BLaER1 (cell line): ENCODE measurements around the gene PAXX.
A peak's percentile ranks its signal among the peaks of the same experiment; 100 is the strongest.

ENCODE experiments used
- H3K27ac ChIP-seq: shearing (Covaris generic); formaldehyde crosslinking; 2 replicates; pipeline ENCODE4 v1.8.1; 2022
- H3K27me3 ChIP-seq: shearing (Covaris generic); formaldehyde crosslinking; 2 replicates; pipeline ENCODE4 v1.8.1; 2022
- H3K36me3 ChIP-seq: shearing (Covaris generic); formaldehyde crosslinking; 2 replicates; pipeline ENCODE4 v1.8.1; 2022
- H3K4me1 ChIP-seq: shearing (Covaris generic); formaldehyde crosslinking; 2 replicates; pipeline ENCODE4 v1.8.1; 2022
- H3K4me2 ChIP-seq: shearing (Covaris generic); formaldehyde crosslinking; 2 replicates; pipeline ENCODE4 v1.8.1; 2022
- H3K4me3 ChIP-seq: shearing (Covaris generic); formaldehyde crosslinking; 2 replicates; pipeline ENCODE4 v1.8.1; 2022
- H3K9ac ChIP-seq: shearing (Covaris generic); formaldehyde crosslinking; 2 replicates; pipeline ENCODE4 v1.8.1; 2022
- H3K9me3 ChIP-seq: shearing (Covaris generic); formaldehyde crosslinking; 2 replicates; pipeline ENCODE4 v1.8.1; 2022
- H4K20me1 ChIP-seq: shearing (Covaris generic); formaldehyde crosslinking; 2 replicates; pipeline ENCODE4 v1.8.1; 2022
- Cebpa-rat ChIP-seq: shearing (Covaris generic); IDR thresholded peaks from 2 replicates; pipeline ENCODE4 v1.8.1; 2022

Gene PAXX

DNA sequence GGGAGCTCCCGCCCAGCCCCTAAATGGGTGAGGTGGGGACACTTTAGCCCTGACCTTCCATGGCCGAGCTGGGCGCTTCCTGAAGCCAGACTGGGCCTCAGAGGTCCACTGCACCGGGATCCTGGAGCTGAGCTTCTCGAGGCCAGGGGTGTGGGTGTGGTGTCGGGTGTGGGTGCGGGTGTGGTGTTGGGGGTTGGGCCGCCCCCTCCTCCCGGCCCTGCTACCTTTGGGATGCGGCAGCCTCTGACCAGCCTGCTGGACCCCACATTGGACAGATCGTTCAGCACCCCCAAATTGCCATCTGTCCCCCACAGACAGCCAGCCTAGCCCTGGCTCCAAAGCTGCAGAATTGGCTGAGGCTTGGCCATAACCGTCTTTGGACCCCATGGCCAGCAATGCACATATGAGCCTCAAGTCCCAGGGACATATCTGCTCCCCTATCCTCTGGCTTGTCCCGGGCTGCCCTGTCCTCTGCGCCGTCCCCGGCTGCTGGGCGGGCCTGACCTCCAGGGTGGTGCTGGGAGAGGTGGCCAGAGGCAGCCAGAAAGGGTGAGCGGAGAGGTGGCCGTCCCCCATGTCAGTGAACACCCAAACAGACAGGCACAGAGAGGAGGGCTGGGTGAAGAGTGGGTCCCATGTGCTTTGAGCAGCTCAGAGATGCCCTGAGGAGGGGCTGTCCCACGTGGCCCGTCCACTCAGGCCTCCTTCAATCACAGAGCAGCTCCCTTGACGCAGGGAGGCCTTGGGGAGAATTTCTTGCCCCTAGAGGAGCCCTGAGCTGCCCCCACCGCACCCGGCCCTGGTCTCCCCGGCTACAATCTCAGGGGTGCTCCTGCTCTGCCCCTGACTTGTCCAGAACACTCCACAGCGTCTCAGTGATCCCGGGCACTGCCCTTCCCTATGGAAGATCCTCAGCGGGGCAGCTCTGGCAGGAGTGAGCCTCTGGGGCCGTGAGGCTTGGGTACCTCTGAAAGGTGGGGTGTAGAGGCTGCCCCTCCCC is 18.3 kb upstream of the PAXX start:
- no peak overlapping the region for H3K9ac ChIP-seq
- no peaks in the 10 kb centered on the region for H3K27me3 ChIP-seq
- H4K20me1 ChIP-seq, result no peaks in the 10 kb centered on the region
- H3K9me3 ChIP-seq, result no peaks in the 10 kb centered on the region
- peak overlapping the region; percentile 70; the same call in 1 of the 2 replicates for H3K4me2 ChIP-seq
- H3K4me1 ChIP-seq, result peaks cover 54% of the 10 kb centered on the region
- H3K36me3 ChIP-seq, result no peaks in the 10 kb centered on the region
- H3K27ac ChIP-seq, result no peak overlapping the region
- TF ChIP-seq Cebpa-rat, result no peak
- H3K4me3 ChIP-seq, result no peak overlapping the region

- H3K4me1 ChIP-seq, result peaks cover 62% of the 10 kb centered on the region
- no peaks in the 10 kb centered on the region for H3K36me3 ChIP-seq
- no peak overlapping the region for H3K9ac ChIP-seq
- H3K4me2 ChIP-seq, result peak overlapping the region; percentile 70
- H4K20me1 ChIP-seq, result no peaks in the 10 kb centered on the region
- TF ChIP-seq Cebpa-rat, result no peak
- H3K9me3 ChIP-seq, result no peaks in the 10 kb centered on the region
- H3K27ac ChIP-seq, result no peak overlapping the region
- H3K27me3 ChIP-seq, result no peaks in the 10 kb centered on the region
- H3K4me3 ChIP-seq, result no peak overlapping the region
Observed at GRCh38 chr9:136974817-136975535, 17.2 kb upstream of the PAXX start.

DNA sequence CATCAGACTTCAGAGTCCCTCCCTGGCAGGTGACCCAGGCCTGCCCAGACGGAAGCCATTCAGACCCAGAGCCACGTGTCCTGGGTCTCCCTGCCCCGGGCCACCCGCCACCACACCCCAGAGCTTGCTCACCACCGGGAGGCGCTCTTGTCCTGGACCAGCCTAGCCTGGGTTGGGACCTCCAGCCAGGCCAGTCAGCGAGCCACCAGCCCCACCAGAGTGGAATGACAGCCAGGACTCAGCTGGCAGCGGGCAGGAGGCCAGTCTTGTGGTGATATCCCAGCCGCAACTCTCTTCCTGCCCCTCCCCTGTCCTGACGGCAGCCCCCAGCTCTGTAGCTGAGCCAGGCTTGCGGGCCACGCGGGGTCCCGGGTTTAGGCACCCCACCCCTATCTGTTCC is 16.6 kb upstream of the PAXX start:
- 0 out of 2 replicates have a peak overlapping the region, but pooled peaks have one; percentile 13 for H3K27ac ChIP-seq
- no peaks in the 10 kb centered on the region for H3K36me3 ChIP-seq
- no peak for TF ChIP-seq Cebpa-rat
- peak overlapping the region; percentile 70 for H3K4me2 ChIP-seq
- H4K20me1 ChIP-seq, result no peaks in the 10 kb centered on the region
- H3K4me3 ChIP-seq, result no peak overlapping the region
- H3K4me1 ChIP-seq, result peaks cover 57% of the 10 kb centered on the region
- H3K27me3 ChIP-seq, result no peaks in the 10 kb centered on the region
- H3K9ac ChIP-seq, result no peak overlapping the region
- no peaks in the 10 kb centered on the region for H3K9me3 ChIP-seq

DNA sequence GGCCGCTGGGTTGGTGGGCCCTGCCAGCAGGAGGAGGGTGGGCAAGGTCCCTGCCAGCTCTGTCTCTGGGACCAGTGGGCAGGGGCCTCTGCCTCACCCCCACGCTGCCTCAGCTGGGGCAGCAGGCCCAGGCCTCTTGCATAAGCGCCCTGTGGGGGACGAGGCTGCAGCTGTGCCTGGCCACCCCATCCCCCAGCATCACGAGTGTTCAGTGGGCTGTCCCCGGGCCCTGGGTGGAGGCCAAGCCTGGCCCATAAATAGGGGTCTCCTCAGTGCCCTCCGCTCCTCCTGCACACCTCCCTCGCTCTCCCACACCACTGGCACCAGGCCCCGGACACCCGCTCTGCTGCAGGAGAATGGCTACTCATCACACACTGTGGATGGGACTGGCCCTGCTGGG is 15.0 kb upstream of the PAXX start, which contains the start of gene PTGDS:
TSS of gene PTGDS (plus strand) at position 282 of the 400 bp plus-strand sequence. CDS start at position 357, 75 bp downstream.
- Histone ChIP-seq H4K20me1 (no peaks in the 10 kb centered on the region), H3K9ac (no peak within 1 kb of the TSS), H3K4me3 (no peak within 1 kb of the TSS), H3K4me1 (peaks cover 43% of the 10 kb centered on the region), H3K27ac (no peak within 1 kb of the TSS), H3K9me3 (no peaks in the 10 kb centered on the region), H3K36me3 (no peaks in the 10 kb centered on the region), H3K27me3 (peaks cover 2% of the 10 kb centered on the region; the same call in 1 of the 2 replicates), H3K4me2 (peak within 1 kb of the TSS; percentile 70)
- TF ChIP-seq Cebpa-rat, result no peak

GRCh38 chr9:136977649-136978072 is 14.6 kb upstream of the PAXX start:
- H3K27me3 ChIP-seq, result peaks cover 6% of the 10 kb centered on the region
- H3K9me3 ChIP-seq, result no peaks in the 10 kb centered on the region
- no peaks in the 10 kb centered on the region for H4K20me1 ChIP-seq
- no peak overlapping the region for H3K4me3 ChIP-seq
- TF ChIP-seq Cebpa-rat, result no peak
- H3K27ac ChIP-seq, result no peak overlapping the region
- no peak overlapping the region for H3K4me2 ChIP-seq
- peaks cover 43% of the 10 kb centered on the region for H3K4me1 ChIP-seq
- H3K36me3 ChIP-seq, result no peaks in the 10 kb centered on the region
- no peak overlapping the region for H3K9ac ChIP-seq

DNA sequence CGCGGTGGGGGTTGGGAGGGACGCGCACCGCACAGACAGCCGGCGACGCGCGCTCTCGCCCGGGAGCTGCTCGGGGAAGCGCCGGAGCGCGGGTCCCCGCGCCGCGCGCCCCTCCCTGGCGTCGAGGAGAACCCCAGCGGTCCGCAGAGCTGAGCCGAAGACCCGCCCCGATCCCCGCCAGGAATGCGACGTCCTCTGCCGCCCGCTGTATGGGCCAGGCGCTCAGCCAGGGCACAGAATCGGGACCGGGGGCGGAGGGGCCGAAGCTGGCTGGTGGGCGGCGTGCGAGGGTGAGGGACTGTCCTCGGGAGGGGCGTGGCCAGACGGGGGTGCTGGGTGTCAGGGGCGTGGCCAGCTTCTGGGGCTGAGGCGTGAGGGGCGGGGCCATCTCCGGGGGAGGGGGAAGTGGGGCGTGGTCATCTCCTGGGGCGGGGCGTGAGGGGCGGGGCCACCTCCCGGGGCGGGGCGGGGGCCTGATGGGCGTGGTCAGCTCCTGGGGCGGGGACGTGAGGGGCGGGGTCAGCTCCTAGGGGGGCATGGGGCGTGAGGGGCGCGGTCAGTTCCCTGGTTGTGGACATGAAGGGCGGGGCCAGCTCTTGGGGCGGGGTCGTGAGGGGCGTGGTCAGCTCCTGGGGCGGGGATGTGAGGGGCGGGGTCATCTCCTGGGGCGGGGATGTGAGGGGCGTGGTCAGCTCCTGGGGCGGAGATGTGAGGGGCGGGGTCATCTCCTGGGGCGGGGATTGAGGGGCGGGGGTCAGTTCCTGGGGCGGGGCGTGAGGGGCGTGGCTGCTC is 14.0 kb upstream of the PAXX start:
- H3K4me1 ChIP-seq, result peaks cover 46% of the 10 kb centered on the region
- no peak overlapping the region for H3K9ac ChIP-seq
- H3K27me3 ChIP-seq, result peaks cover 12% of the 10 kb centered on the region
- no peak for TF ChIP-seq Cebpa-rat
- H3K36me3 ChIP-seq, result no peaks in the 10 kb centered on the region
- H3K9me3 ChIP-seq, result no peaks in the 10 kb centered on the region
- H3K4me3 ChIP-seq, result no peak overlapping the region
- H3K4me2 ChIP-seq, result no peak overlapping the region
- H3K27ac ChIP-seq, result no peak overlapping the region
- H4K20me1 ChIP-seq, result no peaks in the 10 kb centered on the region

DNA sequence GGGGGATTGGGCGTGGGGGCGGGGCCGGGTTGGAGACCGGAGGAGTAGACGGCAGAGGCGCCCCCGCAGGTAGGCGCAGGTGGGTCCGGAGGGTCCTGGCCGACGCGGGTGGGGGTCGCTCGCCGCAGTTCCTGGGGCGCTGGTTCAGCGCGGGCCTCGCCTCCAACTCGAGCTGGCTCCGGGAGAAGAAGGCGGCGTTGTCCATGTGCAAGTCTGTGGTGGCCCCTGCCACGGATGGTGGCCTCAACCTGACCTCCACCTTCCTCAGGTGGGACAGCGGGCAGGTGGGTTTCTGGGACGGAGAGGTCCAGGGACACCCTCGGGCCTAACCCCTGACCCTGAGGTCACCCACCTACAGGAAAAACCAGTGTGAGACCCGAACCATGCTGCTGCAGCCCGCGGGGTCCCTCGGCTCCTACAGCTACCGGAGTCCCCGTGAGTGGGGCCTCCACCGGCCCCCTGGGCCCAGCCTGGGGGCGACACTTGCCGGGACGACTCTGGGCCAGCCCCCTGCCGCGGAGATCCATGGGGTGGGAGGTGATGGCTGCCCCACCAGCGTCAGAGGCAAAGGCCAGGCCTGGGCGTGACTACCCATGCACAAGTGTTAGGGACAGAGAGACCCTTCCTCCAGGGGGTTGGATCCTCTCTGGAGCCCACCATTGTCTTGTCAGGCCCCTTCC is 13.2 kb upstream of the PAXX start:
- Histone ChIP-seq H3K4me1 (peaks cover 53% of the 10 kb centered on the region), H3K9me3 (no peaks in the 10 kb centered on the region), H3K4me3 (no peak overlapping the region), H3K9ac (no peak overlapping the region), H3K27me3 (peaks cover 20% of the 10 kb centered on the region), H3K27ac (no peak overlapping the region), H3K36me3 (no peaks in the 10 kb centered on the region), H3K4me2 (peak overlapping the region; percentile 45), H4K20me1 (no peaks in the 10 kb centered on the region)
- no peak for TF ChIP-seq Cebpa-rat

DNA sequence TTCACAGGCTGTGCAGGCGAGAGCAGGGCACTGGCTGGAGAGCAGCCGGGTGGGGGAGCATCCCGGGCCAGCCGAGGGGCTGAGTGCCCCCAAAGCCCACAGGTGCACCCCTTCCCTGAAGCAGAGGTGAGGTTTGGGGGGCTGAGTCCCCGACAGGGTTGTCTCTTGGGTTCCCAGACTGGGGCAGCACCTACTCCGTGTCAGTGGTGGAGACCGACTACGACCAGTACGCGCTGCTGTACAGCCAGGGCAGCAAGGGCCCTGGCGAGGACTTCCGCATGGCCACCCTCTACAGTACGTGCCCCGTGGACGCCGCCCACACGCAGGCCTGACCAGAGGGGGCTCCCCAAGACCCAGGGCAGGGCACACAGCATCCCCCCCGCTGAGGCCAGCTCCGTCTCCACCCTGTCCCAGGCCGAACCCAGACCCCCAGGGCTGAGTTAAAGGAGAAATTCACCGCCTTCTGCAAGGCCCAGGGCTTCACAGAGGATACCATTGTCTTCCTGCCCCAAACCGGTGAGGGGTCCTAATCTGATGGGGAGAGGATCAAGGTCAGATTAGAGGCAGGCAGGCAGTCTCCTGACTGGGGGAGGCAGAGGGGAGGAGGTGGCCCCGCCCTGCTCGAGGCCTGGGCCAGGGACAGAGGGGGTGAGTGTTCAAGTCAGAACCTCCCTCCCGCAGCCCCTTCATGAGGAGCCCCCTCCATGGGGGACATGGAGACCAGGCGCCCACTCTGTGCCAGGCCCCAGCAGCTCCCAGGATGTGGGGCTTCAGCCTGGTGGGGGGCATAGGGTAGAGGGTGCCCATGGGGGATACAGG is 12.2 kb upstream of the PAXX start:
- Histone ChIP-seq H3K9ac (no peak overlapping the region), H3K4me1 (peaks cover 45% of the 10 kb centered on the region), H3K27me3 (peaks cover 30% of the 10 kb centered on the region), H3K9me3 (no peaks in the 10 kb centered on the region), H3K4me2 (peak overlapping the region; percentile 45), H3K4me3 (no peak overlapping the region), H3K36me3 (no peaks in the 10 kb centered on the region), H4K20me1 (no peaks in the 10 kb centered on the region), H3K27ac (no peak overlapping the region)
- TF ChIP-seq Cebpa-rat, result no peak
